GM21515 (cell line): ENCODE measurements around the gene GATC.
A peak's percentile ranks its signal among the peaks of the same experiment; 100 is the strongest.
"Not testable (repeated sequence)": the region's sequence is repeated elsewhere in the genome, so short reads cannot be mapped to it uniquely, and the experiment has no call there.

ENCODE experiments used
- ATAC-seq: cut with Tn5 transposase; IDR thresholded peaks from one replicate; pipeline ENCODE4 v1.9.1; 2021; ENCODE audit not compliant: unreplicated experiment

GATC gene

DNA sequence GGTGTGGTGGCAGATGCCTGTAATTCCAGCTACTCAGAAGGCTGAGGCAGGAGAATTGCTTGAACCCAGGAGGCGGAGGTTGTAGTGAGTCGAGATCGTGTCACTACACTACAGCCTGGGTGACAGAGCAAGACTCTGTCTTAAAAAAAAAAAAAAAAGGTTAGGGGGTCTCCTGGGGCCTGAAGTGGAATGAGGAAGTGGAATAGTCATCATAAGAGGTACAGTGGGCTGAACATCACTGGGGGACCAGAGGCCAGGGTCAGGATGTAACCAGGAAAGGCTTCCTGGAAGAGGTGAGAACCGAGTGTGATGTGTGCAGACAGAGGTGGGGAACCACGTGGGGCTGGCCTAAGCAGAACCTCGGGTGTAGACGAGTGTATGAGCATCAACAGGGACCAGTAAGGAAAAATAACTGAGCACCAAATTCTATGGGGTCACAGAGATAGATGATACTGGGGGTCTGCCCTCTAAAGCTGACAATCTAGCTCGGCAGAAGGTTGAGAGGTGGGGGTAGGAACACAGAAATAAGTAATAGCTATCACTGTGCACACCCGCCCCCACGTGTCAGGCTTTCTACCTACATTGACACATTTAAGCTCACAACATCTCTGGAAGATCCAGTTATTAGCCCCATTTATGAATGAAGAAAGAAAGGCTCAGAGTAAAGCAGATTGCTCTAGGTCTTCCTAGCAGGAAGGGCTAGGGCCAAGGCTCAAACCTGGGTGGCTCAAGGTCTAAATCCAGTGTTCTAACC lies 13.3 kb upstream of the GATC start:
- ATAC-seq = no peak

DNA sequence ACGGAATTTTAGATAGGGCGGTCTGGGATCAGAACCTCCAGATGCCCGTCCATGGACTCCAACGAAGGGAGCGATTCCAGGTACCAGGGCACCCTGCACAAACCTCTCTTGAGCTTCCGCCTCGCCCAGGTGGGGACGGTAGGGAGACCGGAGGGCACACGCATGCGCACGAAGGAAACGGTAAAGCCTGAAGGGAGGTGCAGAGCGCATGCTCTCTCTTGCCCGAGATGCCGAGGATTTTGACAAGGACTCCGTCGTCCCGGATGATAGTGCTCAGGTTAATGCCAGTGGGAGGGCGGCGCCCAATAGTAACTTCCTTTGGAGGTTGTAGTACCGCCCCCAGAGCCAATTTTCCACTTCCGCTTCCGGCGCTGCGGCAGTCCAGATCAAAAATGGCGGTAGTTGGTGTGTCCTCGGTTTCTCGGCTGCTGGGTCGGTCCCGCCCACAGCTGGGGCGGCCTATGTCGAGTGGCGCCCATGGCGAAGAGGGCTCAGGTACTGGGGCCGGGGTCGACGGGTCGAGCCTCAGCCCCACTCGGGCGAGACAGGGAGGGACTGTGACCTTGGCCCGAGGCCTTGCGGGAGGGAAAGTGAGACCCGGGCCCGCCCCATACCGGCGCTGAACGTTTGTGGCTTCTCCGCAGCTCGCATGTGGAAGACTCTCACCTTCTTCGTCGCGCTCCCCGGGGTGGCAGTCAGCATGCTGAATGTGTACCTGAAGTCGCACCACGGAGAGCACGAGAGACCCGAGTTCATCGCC lies 8.3 kb upstream of the GATC start, which contains the start of gene COX6A1:
Gene COX6A1, plus strand, starts transcription at position 379 of the 760 bp plus-strand sequence. Its CDS starts 14 bp downstream, at position 393.
- ATAC-seq = peak; percentile 94

DNA sequence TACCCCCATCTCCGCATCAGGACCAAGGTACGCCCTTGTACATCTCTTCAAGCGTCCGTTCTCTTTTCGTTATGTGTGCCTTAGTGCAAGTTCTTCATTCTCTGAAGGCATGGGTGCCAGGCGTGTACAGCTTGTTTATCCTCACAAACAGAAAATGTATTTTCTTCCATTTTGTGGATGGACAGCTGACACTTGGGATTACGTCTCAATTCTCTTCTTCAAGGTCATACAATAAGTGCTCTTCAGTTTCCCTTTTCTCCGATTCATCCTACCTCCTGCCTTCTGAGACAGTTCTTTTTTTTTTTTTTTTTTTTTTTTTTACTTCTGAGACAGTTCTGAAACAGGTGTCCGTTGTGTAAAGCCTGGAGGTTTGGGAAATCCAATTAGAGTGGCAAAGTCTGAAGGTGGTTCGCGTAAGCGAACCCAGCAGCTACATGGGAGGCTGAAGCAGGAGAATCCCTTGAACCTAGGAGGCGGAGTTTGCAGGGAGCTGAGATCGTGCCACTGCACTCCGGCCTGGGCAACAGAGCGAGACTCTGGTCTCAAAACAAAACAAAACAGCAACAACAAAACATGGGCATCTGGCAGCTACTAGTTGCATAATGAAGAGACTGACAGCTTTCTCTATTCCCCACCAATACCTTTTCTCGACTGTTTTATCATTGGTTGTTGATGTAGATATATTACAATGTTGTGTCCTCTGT lies 7.6 kb upstream of the GATC start:
- no peak for ATAC-seq

DNA sequence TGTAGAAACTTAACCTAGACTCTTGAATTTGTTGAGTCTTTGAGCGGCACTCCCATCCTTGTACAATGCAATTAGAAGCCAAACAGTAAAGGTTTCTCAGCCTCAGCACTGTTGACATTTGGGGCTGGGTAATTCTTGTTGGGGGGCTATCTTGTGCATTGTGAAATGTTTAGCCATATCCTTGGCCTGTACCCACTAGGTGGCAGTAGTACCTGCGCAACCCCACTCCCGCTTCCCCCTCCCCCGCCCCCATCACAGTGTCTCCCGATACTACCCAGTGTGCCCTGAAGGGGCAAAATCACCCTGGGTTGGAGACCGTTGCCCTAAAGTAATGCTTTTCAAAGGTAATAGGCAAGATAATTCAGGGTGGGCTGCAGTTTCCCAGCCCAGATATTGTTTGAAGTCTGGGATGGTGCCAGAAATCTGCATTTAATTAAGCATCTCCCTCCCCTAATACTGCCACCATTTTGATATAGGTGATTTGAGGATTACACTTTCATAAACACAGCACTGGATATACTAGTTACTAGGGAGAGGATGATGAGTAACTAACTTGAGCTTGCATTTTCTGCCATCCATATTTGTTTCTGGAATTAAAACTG lies 6.5 kb upstream of the GATC start:
- no peak for ATAC-seq

DNA sequence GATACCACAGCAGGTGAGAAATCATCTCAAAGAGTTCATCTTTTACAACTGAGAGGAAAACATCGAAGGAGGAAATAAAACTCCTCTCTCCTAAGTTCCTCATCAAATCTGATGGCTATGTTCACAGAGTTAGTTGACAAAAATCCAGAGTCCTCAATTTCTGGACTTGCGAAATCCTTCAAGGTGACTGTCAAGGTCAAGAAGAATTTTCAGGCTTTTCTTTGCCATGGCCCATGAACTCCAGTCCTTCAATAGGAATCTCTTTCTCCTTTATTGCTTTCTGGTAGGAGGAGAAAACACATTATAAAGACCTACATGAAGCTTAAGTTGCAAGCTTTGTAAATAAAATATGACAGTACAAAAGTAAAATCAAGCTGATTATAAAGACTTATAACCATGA lies 1.6 kb upstream of the GATC start:
- no peak for ATAC-seq

DNA sequence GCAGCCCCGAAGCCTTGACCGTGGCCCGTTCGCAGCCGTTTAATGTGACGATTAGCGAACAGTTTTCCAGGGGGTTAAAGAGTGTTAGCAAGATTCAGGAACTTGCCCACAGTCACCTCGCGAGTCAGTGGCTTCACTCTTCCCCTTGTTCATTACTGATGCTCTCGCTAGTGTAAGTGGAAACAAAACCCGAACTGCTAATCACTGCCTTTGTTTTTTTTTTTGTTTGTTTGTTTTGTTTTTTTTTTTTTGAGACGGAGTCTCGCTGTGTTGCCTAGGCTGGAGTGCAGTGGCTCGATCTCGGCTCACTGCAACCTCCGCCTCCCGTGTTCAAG lies 567 bp downstream of the GATC start:
- ATAC-seq = peak; percentile 23

DNA sequence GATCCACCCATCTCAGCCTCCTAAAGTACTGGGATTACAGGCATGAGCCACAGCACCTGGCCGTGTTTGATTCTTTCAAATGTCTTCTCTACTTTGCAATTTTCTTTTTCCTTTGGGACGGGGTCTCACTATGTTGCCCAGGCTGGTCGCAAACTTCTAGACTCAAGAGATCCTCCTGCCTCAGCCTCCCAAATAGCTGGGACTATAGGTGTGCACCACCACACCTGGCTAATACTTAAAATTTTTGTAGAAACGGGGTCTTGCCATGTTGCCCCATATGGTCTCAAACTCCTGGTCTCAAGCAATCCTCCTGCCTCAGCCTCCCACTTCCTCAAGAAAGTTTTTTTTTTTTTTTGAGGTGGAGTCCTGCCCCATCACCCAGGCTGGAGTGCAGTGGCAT lies 1.7 kb downstream of the GATC start:
- no peak for ATAC-seq

DNA sequence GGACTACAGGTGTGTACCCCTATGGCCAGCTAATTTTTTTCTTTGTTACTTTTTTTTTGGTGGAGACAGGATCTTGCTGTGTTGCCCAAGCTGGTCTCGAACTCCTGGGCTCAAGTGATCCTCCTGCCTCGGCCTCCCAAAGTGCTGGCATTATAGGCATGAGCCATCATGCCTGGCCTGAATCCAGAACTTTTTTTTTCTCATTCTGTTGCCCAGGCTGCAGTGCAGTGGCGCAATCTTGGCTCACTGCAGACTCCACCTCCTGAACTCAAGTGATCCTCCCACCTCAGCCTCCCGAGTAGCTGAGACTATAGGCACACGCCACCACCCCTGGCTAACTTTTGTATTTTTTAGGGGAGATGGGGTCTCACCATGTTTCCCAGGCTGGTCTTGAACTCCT lies 6.3 kb downstream of the GATC start:
- not testable (repeated sequence) for ATAC-seq

DNA sequence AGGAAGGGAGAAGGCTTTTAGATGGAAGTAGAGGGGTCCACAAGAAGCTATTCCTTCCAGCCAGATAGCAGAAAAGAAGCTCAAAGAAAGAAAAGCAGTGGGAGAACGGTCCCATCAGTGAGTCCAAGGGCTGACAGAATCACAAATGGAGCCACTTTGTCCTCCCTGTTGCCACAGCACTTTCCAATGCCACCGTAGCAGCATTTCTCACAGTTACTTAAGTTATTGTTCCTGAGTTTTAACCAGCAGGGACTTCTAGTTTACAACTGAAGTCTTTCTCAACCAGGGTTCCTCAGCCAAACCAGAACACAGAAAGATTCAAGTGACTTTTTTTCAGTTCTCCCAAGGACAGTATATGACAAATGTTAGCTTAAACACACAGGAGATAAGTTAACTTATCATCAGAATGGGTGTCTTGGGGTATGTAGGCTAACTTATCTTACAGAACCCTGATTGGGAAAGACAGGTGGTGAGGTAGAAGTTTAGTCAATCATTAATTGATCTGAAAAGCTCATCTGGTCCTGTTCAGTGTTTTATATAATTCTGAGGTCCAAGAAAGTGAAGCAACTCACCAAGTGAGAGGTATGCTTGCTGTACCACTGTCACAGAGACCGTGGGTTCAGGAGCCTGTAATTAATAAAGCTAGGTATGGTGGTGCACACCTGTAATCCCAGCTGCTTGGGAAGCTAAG lies 7.0 kb downstream of the GATC start:
- ATAC-seq = no peak

DNA sequence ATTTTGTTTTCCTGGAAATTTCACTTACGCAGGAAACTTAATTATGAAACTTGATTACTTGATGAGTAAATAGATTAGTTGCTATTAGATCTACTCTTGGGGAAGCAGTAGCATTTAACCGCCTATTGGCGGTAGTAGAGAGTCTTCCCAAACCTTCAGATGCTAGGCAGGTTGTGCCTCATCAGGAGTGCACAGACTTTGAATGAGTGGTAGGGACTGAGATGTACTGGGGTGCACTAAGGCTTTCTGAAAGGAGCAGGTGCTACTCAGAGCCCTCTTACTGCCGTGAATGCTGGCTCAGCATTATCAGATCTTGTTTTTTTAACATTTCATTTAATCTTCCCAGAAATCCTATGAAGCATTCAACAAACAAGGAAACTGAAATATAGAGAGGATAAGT lies 7.7 kb downstream of the GATC start:
- ATAC-seq = peak; percentile 61

DNA sequence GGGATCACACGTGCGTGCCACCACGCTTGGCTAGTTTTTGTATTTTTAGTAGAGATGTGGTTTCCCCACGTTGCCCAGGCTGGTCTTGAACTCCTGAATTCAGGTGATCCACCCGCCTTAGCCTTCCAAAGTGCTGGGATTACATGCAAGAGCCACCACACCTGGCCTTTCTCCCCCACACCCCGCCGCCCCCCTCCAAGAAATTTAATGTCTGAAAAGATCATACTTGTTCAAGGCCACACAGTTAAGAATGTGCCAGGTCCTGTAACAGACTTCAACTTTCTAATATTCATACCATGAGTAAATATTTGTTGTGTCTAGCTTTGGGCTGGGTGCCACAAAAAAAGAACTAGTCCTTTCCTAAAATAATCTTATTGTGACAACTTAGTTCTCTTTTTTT lies 9.1 kb downstream of the GATC start:
- no peak for ATAC-seq

DNA sequence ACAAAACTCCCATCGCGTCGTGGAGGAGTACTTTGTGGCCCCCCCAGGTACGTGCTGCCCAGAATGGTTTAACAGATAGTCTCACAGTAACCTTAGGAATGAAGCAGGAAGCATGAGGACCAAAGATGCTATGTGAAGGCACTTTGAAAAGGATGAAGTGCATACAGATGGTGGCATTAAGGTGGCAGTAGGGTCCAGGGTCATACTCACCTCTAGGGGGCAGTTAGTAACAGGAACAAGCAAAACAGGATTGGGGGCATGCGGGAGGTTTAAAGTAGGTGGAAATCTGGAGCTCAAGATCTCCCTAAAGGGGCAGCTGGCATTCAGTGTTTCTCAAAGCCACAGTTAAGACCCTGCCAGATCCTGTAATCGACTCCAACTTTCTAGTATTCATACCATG lies 10.9 kb downstream of the GATC start:
- ATAC-seq = no peak

DNA sequence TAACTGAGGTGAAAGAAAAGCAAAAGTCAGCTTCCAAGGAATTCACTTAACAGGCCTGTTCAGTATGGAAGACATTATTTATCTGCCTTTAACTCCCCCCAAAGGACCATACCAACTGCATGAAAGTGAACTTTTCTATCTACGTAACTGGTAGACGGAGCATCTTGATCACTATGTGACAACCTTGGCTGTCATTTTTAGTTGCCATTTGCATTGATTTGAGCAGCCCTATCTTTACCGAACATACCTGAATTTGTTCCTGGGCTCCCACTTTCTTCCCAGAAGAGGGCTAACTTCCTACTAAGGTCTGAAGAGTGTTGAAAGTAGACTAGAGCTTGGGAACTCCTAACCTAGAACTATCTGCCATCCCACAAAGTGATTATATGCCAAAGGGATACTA lies 13.9 kb downstream of the GATC start:
- no peak for ATAC-seq

DNA sequence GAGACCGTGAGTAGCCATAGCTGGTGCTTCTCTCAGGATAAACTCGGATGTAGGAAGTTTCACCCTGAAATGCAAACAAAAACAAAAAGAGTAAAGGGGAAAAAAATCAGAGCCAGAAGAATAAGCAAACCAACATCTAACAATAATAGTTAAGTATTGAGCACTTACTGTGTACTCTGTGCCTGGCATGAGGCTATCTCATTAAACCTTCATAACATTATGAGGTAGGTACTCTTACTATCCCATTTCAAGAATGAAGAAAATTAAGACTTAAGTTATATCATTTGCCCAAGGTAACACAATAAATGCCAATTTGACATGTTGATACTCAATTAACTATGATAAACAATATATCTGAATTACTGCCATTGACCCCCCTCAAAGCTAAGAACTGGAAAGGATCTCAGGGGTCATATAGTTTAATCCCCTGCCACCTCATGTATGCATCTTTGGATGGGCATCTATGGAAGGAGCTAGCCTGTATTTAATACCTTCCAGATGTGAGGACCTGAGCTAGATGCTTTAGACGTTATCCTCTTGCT lies 15.9 kb downstream of the GATC start:
- ATAC-seq = no peak

DNA sequence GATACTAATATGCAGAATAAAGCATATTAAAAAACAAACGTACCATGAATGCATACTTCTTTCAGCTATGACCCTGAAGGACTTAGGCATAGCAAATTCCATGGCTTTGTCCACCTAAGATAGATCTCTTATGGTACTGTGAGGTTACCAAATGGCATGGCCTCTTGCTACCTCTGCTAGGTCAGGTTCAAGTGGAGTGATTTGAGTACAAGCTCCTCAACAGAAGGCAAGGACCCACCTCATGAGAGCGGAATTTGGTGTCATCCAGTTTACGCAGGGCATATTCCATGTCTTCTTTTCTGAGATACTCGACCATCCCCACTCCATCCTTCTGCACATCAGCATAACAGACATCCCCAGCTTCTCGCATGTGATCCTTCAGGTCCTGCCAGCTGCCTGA lies 17.5 kb downstream of the GATC start:
- ATAC-seq = no peak

DNA sequence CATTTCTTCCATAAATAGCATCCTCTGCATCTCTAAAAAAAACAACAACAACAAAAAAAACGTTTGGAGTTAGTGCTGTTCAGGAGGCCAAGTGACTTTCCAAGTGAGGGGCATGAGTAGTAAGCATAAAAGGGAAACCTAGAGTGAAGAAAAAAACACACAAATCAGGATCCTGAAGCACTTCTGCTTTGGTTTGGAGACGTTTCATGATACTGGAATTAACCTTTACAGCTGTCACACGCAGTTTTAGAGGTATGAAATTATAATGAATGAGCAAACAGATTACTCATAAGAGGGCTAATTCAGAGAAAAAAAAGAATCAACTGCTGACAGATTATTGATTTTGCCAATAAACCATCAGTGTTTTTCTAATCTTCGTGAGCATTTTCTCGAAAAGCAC lies 19.5 kb downstream of the GATC start:
- ATAC-seq = no peak

DNA sequence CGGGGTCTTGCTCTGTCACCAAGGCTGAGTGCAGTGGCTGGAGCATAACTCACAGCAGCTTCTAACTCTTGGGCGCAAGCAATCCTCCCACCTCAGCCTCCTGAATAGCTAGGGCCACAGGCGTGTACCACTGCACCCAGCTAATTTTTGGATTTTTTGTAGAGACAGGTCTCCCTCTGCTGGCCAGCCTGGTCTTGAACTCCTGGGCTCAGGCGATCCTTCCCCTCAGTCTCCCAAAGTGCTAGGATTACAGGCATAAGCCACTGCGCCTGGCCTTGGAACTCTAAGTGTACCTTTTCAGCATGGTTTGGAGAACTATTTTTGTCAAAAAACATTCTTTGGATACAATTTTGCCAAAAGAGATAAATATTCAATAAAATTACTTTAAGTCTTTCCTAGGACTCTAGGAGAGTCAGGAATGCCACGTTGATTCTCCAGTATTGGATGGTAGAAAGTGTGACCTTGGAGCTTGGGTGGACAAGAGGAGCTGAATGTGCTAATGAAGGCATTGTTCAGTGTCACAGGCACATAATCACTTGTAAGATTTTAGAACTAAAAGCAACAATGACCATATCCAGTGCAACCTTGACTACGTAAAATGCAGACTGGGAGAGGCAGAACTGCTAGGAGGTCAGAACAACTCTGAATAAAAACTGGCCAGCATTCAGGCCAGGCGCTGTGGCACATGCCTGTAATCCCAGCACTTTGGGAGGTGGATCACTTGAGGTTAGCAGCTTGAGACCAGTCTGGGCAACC lies 20.5 kb downstream of the GATC start:
- ATAC-seq = no peak

DNA sequence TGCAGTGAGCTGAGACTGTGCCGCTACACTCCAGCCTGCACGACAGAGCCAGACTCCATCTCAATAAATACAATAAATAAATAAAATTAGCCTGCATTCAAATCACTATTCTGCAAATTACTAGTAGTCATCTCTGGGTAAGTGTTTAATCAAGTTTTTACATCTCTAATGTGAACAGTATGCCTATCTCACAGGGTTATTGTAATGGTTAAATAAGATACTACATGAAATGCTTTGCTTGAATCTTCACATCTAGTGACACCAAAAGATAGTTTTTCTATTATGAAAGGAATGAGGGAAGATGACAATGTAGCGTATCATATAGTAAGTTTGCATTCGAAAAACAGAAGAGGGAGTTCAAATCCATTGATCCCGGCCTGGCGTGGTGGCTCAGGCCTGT lies 21.2 kb downstream of the GATC start:
- ATAC-seq = no peak

DNA sequence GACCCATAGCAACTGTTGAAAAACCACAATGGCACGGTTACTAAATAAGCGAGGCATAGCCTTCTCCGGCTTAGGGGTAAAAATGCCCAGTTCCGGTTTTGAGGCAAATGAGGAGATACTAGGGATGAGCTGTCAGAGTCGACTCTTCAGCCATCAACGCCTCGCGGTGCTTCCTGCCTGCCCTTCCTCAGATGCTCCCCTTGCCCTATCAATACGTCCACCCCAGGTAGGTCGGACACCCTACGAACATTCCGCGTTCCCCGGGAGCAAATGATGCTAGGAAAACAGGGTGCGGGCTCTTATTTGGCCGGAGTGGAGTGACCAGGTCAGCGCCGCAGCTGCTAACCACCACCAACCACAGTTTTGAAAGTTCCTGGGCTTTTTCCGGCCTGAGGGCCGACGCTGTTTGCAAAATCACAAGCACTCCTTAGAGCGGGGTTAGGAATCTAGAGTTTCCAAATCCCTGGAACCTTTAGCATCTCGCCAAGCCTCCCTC lies 22.1 kb downstream of the GATC start:
- no peak for ATAC-seq
